H9 (cell line): ENCODE measurements around the gene CFAP100. TPM values are rescaled to one million over a fixed set of nuclear protein-coding genes. Genes with fewer than 3 reads are reported as not detected.

Experiments used
- DNase-seq: peaks from one replicate; pipeline ENCODE4 v3.0.0-alpha.2; 2017
- H2AFZ ChIP-seq: one replicate; pipeline ENCODE4 v1.6.1; 2013; ENCODE audit warnings: mild to moderate bottlenecking, low read length, control low read depth, moderate library complexity
- H2AK5ac ChIP-seq: 2 replicates; pipeline ENCODE4 v1.6.1; 2013; ENCODE audit warnings: low read length, control low read depth, mixed read lengths; ENCODE audit not compliant: insufficient read length
- H2BK120ac ChIP-seq: one replicate; pipeline ENCODE4 v1.6.1; 2013; ENCODE audit warnings: low read depth, mild to moderate bottlenecking, low read length, control low read depth, inconsistent platforms; ENCODE audit not compliant: poor library complexity, severe bottlenecking
- H2BK12ac ChIP-seq: 2 replicates; pipeline ENCODE4 v1.6.1; 2013; ENCODE audit warnings: low read length, control low read depth, mixed read lengths, low read depth; ENCODE audit not compliant: insufficient read length
- H2BK15ac ChIP-seq: 2 replicates; pipeline ENCODE4 v1.6.1; 2013; ENCODE audit warnings: low read depth, low read length, control low read depth
- H2BK20ac ChIP-seq: one replicate; pipeline ENCODE4 v1.6.1; 2013; ENCODE audit warnings: low read depth, mild to moderate bottlenecking, low read length, control low read depth, inconsistent platforms; ENCODE audit not compliant: poor library complexity, severe bottlenecking
- H2BK5ac ChIP-seq: 2 replicates; pipeline ENCODE4 v1.6.1; 2013; ENCODE audit warnings: low read length, control low read depth, mixed read lengths; ENCODE audit not compliant: insufficient read length
- H3K14ac ChIP-seq: 2 replicates; pipeline ENCODE4 v1.6.1; 2013; ENCODE audit warnings: low read length, control low read depth; ENCODE audit not compliant: insufficient read depth
- H3K18ac ChIP-seq: 2 replicates; pipeline ENCODE4 v1.6.1; 2013; ENCODE audit warnings: low read depth, mild to moderate bottlenecking, mixed read lengths, low read length, control low read depth; ENCODE audit not compliant: insufficient read length
- H3K23ac ChIP-seq: 2 replicates; pipeline ENCODE4 v1.6.1; 2013; ENCODE audit warnings: low read length, control low read depth, mixed read lengths, low read depth; ENCODE audit not compliant: insufficient read length
- H3K23me2 ChIP-seq: 2 replicates; pipeline ENCODE4 v1.6.1; 2013; ENCODE audit warnings: low read depth, mild to moderate bottlenecking, mixed read lengths, low read length, control low read depth; ENCODE audit not compliant: insufficient read length, poor library complexity, severe bottlenecking
- H3K27ac ChIP-seq: 2 replicates; pipeline ENCODE4 v1.5.1; 2013; ENCODE audit warnings: low read length, control low read depth, mixed read lengths, low read depth; ENCODE audit not compliant: insufficient read length
- H3K27me3 ChIP-seq: 2 replicates; pipeline ENCODE4 v1.6.1; 2013; ENCODE audit warnings: low read length, control low read depth, inconsistent platforms; ENCODE audit not compliant: insufficient read depth
- H3K4ac ChIP-seq: 2 replicates; pipeline ENCODE4 v1.6.1; 2013; ENCODE audit warnings: low read depth, mild to moderate bottlenecking, control low read depth, inconsistent platforms, low read length, moderate library complexity
- H3K4me1 ChIP-seq: 2 replicates; pipeline ENCODE4 v1.6.1; 2013; ENCODE audit warnings: low read length, control low read depth, inconsistent platforms; ENCODE audit not compliant: insufficient read depth
- H3K4me2 ChIP-seq: 2 replicates; pipeline ENCODE4 v1.6.1; 2013; ENCODE audit warnings: low read length, control low read depth, mixed read lengths; ENCODE audit not compliant: insufficient read length, insufficient read depth
- H3K56ac ChIP-seq: 2 replicates; pipeline ENCODE4 v1.6.1; 2013; ENCODE audit warnings: low read depth, mild to moderate bottlenecking, mixed read lengths, low read length, control low read depth; ENCODE audit not compliant: insufficient read length
- H3K79me1 ChIP-seq: 2 replicates; pipeline ENCODE4 v1.6.1; 2013; ENCODE audit warnings: low read depth, mild to moderate bottlenecking, moderate library complexity, low read length, control low read depth, inconsistent platforms; ENCODE audit not compliant: insufficient read depth, poor library complexity, severe bottlenecking
- H3K79me2 ChIP-seq: 2 replicates; pipeline ENCODE4 v1.6.1; 2013; ENCODE audit warnings: low read length, control low read depth, inconsistent platforms; ENCODE audit not compliant: insufficient read depth
- H3K9ac ChIP-seq: 2 replicates; pipeline ENCODE4 v1.6.1; 2013; ENCODE audit warnings: low read length, control low read depth, mixed read lengths; ENCODE audit not compliant: insufficient read length; ENCODE audit errors: extremely low read depth
- H3K9me3 ChIP-seq: one replicate; pipeline ENCODE4 v1.6.1; 2013; ENCODE audit warnings: low read depth, low read length, inconsistent platforms; ENCODE audit not compliant: control insufficient read depth
- H3T11ph ChIP-seq: one replicate; pipeline ENCODE4 v1.6.1; 2013; ENCODE audit warnings: mild to moderate bottlenecking, low read length, control low read depth, inconsistent platforms
- H4K20me1 ChIP-seq: one replicate; pipeline ENCODE4 v1.6.1; 2013; ENCODE audit not compliant: control insufficient read depth, insufficient read length, insufficient read depth
- H4K5ac ChIP-seq: 2 replicates; pipeline ENCODE4 v1.6.1; 2013; ENCODE audit warnings: low read depth, mild to moderate bottlenecking, mixed read lengths, low read length, control low read depth; ENCODE audit not compliant: insufficient read length
- H4K8ac ChIP-seq: replicated peaks from 2 replicates; pipeline ENCODE4 v1.6.1; 2013; ENCODE audit warnings: low read length, control low read depth, mixed read lengths, low read depth; ENCODE audit not compliant: insufficient read length
- H4K91ac ChIP-seq: 2 replicates; pipeline ENCODE4 v1.6.1; 2013; ENCODE audit warnings: low read depth, mild to moderate bottlenecking, moderate library complexity, mixed read lengths, low read length, control low read depth; ENCODE audit not compliant: insufficient read length
- H3K27ac Mint-ChIP-seq, 3 experiments: 2 replicates in 2 of 3; 3 replicates in 1 of 3; pipeline ENCODE4 v1.8.0; 2020 to 2021; ENCODE audit warnings: mixed read lengths in 3 of 3, mild to moderate bottlenecking in 1 of 3, moderate library complexity in 1 of 3
- H3K27me3 Mint-ChIP-seq: 2 replicates; pipeline ENCODE4 v1.8.0; 2021; ENCODE audit warnings: low read depth, mild to moderate bottlenecking, moderate library complexity, mixed read lengths
- H3K36me3 Mint-ChIP-seq, 3 experiments: 2 replicates in 2 of 3; 3 replicates in 1 of 3; pipeline ENCODE4 v1.8.0; 2020 to 2021; ENCODE audit warnings: low read depth in 3 of 3, mixed read lengths in 3 of 3; ENCODE audit not compliant: insufficient read depth in 1 of 3
- H3K4me1 Mint-ChIP-seq, 2 experiments: 2 replicates each; pipeline ENCODE4 v1.8.0; 2020; ENCODE audit warnings: mixed read lengths in 2 of 2
- H3K4me3 Mint-ChIP-seq, 2 experiments: 2 replicates in 1 of 2; 3 replicates in 1 of 2; pipeline ENCODE4 v1.8.0; 2020 to 2021; ENCODE audit warnings: mild to moderate bottlenecking in 2 of 2, mixed read lengths in 2 of 2, moderate library complexity in 1 of 2
- H3K9me3 Mint-ChIP-seq, 2 experiments: 2 replicates in 1 of 2; 3 replicates in 1 of 2; pipeline ENCODE4 v1.8.0; 2020; ENCODE audit warnings: mild to moderate bottlenecking in 2 of 2, mixed read lengths in 2 of 2, moderate library complexity in 1 of 2
- CTCF ChIP-seq: fragments of 200-600 bp; sonication (generic); conservative IDR thresholded peaks from 3 replicates; pipeline ENCODE4 v1.8.0; 2021; ENCODE audit warnings: antibody characterized with exemption, mild to moderate bottlenecking
- WGBS: extraction: QIAGEN DNeasy Blood & Tissue Kit; methylation state at CpG from one replicate; pipeline ENCODE4 v1.1.7; 2013; ENCODE audit warnings: missing lambda C conversion rate, low lambda C conversion rate, mixed read lengths; ENCODE audit not compliant: insufficient read length; ENCODE audit errors: extremely low coverage; 5-methylcytosine and 5-hydroxymethylcytosine counted together
- total RNA-seq: library from RNA; stranded (reverse); gene quantifications from 2 replicates; pipeline ENCODE4 v1.2.1, GENCODE V29; 2021

CFAP100 gene
- total RNA-seq, 1 experiment from 2014 or later = 0.44 TPM

- Histone ChIP-seq H3K4me1 (peaks cover 5% of the 10 kb centered on the region; the same call in 1 of the 2 replicates), H2BK12ac (no peak overlapping the region), H3K9ac (no peak overlapping the region), H3K23ac (no peak overlapping the region), H3K4me2 (no peak overlapping the region), H3K79me2 (no peaks in the 10 kb centered on the region), H3K9me3 (no peaks in the 10 kb centered on the region), H3K23me2 (no peaks in the 10 kb centered on the region), H3K27ac (no peak overlapping the region), H4K5ac (no peak overlapping the region), H3K18ac (peak overlapping the region; percentile 41), H3T11ph (no peak overlapping the region), H2BK120ac (no peak overlapping the region), H2BK15ac (no peak overlapping the region), H3K56ac (no peak overlapping the region), H2AK5ac (no peak overlapping the region), H3K27me3 (no peaks in the 10 kb centered on the region), H4K91ac (no peak overlapping the region), H4K20me1 (peaks cover 3% of the 10 kb centered on the region), H2BK20ac (no peak overlapping the region), H4K8ac (no peak overlapping the region), H3K4ac (no peak overlapping the region), H3K14ac (no peak overlapping the region; the same call in 1 of the 2 replicates), H2BK5ac (no peak overlapping the region), H3K79me1 (no peaks in the 10 kb centered on the region), H2AFZ (no peak overlapping the region)
- TF ChIP-seq CTCF = no peak
- peaks cover 13 to 19% of the 10 kb centered on the region in 2 experiments for H3K4me1 Mint-ChIP-seq
- no peaks in the 10 kb centered on the region for H3K36me3 Mint-ChIP-seq
- H3K4me3 Mint-ChIP-seq = peak overlapping the region; percentile 27 to 40; a peak in 2 of 5 replicates
- WGBS = no CpG with 5 or more reads among the region's 22 CpGs
- H3K9me3 Mint-ChIP-seq = peaks cover 0 to 4% of the 10 kb centered on the region in 2 experiments; a peak in 2 of 5 replicates
- peaks cover 2% of the 10 kb centered on the region; the same call in 1 of the 2 replicates for H3K27me3 Mint-ChIP-seq
- H3K27ac Mint-ChIP-seq = peak overlapping the region in 2 of 3 experiments; percentile 11 to 96; a peak in 3 of 7 replicates
- peak; percentile 76 for DNase-seq
Measured at GRCh38 chr3:126419886-126420786, 25.4 kb downstream of the CFAP100 start.
